ENCODE measurements around the gene SCARF1. TPM values are rescaled to one million over a fixed set of nuclear protein-coding genes. Genes with fewer than 3 reads are reported as not detected.

SCARF1 gene
- total RNA-seq, 1 experiment from 2014 or later = 0.14 TPM

DNA sequence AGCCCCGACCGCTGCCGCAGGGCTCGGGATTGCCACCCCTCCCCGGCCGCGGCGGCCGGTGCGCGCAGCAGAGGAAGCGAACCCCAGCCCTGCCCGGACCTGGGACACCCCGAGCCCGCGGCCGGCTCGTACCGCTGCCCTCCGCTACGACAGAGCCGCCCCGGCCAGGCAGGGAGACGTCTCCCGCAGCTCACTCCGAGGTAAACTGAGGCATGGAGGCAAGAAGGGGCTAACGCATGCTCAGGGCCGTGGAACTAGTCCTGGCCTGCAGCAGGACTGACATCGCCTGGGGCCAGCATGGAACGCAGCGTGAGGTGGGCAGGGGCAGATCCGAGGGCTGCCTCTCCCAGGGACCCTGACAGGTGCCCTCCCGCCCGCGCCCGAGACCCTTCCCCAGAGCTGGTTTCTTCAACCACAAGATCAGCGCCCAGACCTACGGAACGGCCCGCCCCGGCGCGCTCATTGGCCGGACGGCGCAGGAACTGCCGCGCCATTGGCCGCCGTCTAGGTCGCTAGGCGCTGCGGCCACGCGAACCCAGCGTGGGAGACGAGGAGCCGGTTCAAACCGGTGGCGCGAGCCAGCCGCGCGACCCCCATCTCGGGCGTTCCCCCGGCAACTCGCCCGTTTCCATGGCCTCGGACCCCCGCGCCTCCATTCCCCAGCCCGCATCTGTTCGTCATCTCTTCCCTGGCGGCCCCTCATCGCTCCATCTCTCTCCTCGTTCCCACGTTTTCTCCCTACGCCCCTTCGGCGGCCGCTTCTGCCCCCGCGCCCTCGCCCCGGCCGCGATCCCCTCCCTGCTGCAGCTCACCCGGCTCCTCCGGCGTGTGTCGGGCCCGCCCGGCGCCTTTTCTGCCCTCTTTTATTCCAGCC lies 17.3 kb downstream of the SCARF1 start, which contains the start of gene SLC43A2:
SLC43A2 (minus strand) TSS at position 853 of the 874 bp plus-strand sequence. CDS start 960 bp downstream, outside the sequence.
- peak; percentile 90 to 94 for DNase-seq
- H3K4me1 ChIP-seq = peaks cover 31% of the 10 kb centered on the region
- H3K4me3 ChIP-seq (ENCODE audit: low read depth, low read length) = peak within 1 kb of the TSS; percentile 90
- H3K36me3 ChIP-seq (ENCODE audit: control insufficient read depth, insufficient read depth, low read length) = no peaks in the 10 kb centered on the region
- TF ChIP-seq, protein P1, sequence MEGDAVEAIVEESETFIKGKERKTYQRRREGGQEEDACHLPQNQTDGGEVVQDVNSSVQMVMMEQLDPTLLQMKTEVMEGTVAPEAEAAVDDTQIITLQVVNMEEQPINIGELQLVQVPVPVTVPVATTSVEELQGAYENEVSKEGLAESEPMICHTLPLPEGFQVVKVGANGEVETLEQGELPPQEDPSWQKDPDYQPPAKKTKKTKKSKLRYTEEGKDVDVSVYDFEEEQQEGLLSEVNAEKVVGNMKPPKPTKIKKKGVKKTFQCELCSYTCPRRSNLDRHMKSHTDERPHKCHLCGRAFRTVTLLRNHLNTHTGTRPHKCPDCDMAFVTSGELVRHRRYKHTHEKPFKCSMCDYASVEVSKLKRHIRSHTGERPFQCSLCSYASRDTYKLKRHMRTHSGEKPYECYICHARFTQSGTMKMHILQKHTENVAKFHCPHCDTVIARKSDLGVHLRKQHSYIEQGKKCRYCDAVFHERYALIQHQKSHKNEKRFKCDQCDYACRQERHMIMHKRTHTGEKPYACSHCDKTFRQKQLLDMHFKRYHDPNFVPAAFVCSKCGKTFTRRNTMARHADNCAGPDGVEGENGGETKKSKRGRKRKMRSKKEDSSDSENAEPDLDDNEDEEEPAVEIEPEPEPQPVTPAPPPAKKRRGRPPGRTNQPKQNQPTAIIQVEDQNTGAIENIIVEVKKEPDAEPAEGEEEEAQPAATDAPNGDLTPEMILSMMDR (IDR thresholded peaks at IDR 0.05; ENCODE audit: insufficient read depth in 1 of 2, low read depth in 1 of 2, low read length in 1 of 2, severe bottlenecking in 1 of 2, unreplicated experiment in 1 of 2) = no peak
- POLR2A ChIA-PET = interaction anchor here (0.5 to 2.3 kb wide), 12 partner anchors 21 to 368 kb away, joined by 3 to 9 read pairs (median 4); partner anchors contain the start of genes INPP5K and PITPNA
- Mint-ChIP-seq H3K27me3 (ENCODE audit: insufficient read depth, unreplicated experiment) (peaks cover 2% of the 10 kb centered on the region), H3K36me3 (ENCODE audit: insufficient read depth, unreplicated experiment) (peaks cover 26% of the 10 kb centered on the region), H3K4me3 (ENCODE audit: unreplicated experiment) (peak within 1 kb of the TSS; percentile 95), H3K9me3 (ENCODE audit: unreplicated experiment) (no peaks in the 10 kb centered on the region), H3K27ac (ENCODE audit: unreplicated experiment) (peak within 1 kb of the TSS; percentile 95), H3K4me1 (ENCODE audit: low read depth, unreplicated experiment) (peaks cover 23% of the 10 kb centered on the region)
- H3K9me3 ChIP-seq = no peaks in the 10 kb centered on the region
- H3K27me3 ChIP-seq (replicated peaks; ENCODE audit: control insufficient read depth, insufficient read depth, low read length) = no peaks in the 10 kb centered on the region
- CTCF ChIA-PET = interaction anchor here (0.5 to 3.5 kb wide), 10 partner anchors 10 to 1425 kb away, joined by 3 to 109 read pairs (median 4); partner anchors contain the start of gene INPP5K
- intact Hi-C loops (cut with micrococcal nuclease; ENCODE audit: unreplicated experiment) = loop anchor here (1.0 to 10.0 kb wide), 4 partner anchors 15 to 173 kb away; partner anchors contain the start of genes CRK and INPP5K
- BruUV-seq (replicated peaks) = no TSS peak

DNA sequence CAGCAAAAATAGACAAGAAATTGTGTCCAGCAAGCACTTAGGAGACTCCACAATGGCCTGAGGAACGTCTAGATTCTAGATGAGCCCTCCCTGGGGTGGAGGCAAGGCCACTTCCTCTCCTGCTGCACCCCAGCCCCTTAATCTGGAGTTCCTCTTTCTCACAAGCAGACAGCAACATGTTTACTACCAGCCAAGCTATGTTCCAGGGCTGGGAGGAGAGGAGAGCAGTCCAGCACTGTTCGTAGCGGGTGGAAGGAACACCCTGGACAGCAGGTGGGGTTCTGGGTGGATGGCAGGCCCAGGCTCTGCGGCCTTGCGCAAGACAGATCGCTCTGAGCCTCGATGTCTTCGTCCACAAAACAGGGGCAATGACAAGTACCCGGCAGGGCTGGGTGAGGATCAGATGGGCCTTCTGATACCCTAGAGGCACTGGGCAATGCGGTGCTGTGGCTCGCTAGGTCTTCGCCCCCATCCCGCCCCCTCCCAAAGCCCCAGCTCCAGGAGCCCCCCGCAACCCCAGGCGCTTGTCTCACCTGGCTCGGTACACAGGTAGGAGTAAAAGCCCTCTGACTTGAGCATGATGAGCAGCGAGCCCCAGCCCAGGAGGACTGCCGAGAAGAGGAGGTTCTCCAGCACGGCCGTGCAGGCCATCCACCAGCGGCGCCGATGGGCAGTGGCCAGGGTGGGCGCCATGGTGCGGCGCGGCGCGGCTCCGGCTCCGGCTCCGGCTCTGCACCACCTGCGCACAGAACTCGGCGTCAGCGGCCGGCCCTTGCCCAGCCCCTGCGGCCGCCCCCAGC lies 18.1 kb downstream of the SCARF1 start:
- H3K4me1 Mint-ChIP-seq (ENCODE audit: low read depth, unreplicated experiment) = peaks cover 23% of the 10 kb centered on the region
- no peak for DNase-seq
- POLR2A ChIA-PET = interaction anchor here (0.6 to 2.3 kb wide), 7 partner anchors 22 to 368 kb away, joined by 3 to 9 read pairs (median 4); partner anchors contain the start of genes INPP5K and PITPNA
- Histone ChIP-seq H3K9me3 (no peaks in the 10 kb centered on the region), H3K36me3 (ENCODE audit: control insufficient read depth, insufficient read depth, low read length) (no peaks in the 10 kb centered on the region), H3K27me3 (replicated peaks; ENCODE audit: control insufficient read depth, insufficient read depth, low read length) (no peaks in the 10 kb centered on the region), H3K4me3 (ENCODE audit: low read depth, low read length) (peak overlapping the region; percentile 90), H3K4me1 (peaks cover 31% of the 10 kb centered on the region)
- CTCF ChIA-PET = interaction anchor here (0.5 to 3.5 kb wide), 9 partner anchors 9 to 261 kb away, joined by 3 to 109 read pairs (median 4); partner anchors contain the start of gene INPP5K
- H3K4me3 Mint-ChIP-seq (ENCODE audit: unreplicated experiment) = peak overlapping the region; percentile 95
- peaks cover 2% of the 10 kb centered on the region for H3K27me3 Mint-ChIP-seq (ENCODE audit: insufficient read depth, unreplicated experiment)
- peak overlapping the region; percentile 24 for H3K27ac Mint-ChIP-seq (ENCODE audit: unreplicated experiment)
- peaks cover 26% of the 10 kb centered on the region for H3K36me3 Mint-ChIP-seq (ENCODE audit: insufficient read depth, unreplicated experiment)
- no TSS peak for BruUV-seq (replicated peaks)
- TF ChIP-seq, protein P1 (IDR thresholded peaks at IDR 0.05; ENCODE audit: insufficient read depth in 1 of 2, low read depth in 1 of 2, low read length in 1 of 2, severe bottlenecking in 1 of 2, unreplicated experiment in 1 of 2) = no peak
- H3K9me3 Mint-ChIP-seq (ENCODE audit: unreplicated experiment) = no peaks in the 10 kb centered on the region
- intact Hi-C loops (cut with micrococcal nuclease; ENCODE audit: unreplicated experiment) = loop anchor here (10.0 kb wide), 1 partner anchor 173 kb away; the partner anchor contains the start of gene CRK
